CD4-positive, alpha-beta T cell treated with Interleukin-6 for 4 hours (primary cell): ENCODE data around the gene SLC7A14.

Experiments
- DNase-seq: peaks from one replicate; pipeline ENCODE4 v3.0.0-alpha.2; 2020; ENCODE audit warnings: mixed read lengths

SLC7A14 gene

DNA sequence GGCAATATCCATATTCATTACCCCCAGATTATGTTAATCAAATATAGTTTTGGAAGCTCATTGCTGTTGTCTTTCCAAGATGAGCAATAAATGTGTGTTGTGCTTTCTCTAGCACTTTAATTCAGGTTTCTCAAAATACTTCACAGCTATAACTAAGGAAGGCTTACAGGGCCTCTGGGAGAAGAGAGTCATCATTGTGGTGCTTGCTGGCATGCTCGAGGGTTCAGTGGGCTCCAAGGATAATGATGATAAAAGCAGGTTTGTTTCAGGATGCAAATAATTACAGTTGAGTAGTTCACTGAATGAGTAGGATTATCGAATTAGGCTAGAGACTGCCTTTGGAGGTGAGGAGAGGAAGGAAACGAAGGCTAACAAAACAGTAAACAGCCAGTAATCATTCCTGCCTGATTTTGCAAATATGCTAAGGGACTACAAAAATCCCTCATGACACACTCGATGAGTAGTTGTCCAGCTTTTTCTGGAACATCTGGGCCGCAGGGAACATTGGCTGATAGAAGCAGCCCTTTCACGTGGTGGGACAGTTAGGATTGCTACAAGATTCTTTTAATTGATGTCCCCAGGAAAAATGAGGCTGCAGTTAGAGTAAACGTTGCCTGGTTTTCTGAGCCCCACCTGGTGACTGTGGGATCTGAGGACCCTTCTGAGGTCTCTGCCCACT is 54.1 kb downstream of the SLC7A14 start:
- no peak for DNase-seq

- DNase-seq = no peak
These were observed 54.8 kb downstream of the SLC7A14 start for GRCh38 chr3:170531054-170531453.

DNA sequence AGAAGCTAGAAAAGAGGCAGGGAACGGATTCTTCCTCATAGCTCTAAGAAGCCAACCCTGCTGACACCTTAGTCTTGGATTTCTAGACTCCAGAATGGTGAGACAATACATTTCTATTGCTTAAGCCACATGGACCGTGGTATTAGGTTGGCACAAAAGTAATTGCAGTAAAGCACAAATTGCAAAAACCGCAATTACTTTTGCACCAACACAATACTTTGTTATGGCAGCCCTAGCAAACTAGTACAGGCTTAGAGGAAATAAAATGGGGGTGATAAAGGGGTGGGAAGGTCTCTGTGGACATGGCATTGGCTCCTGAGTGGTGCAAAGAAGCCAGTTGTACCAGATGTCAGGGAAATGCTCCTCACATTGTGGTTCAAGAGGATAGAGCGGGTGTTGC is 56.0 kb downstream of the SLC7A14 start:
- no peak for DNase-seq

DNA sequence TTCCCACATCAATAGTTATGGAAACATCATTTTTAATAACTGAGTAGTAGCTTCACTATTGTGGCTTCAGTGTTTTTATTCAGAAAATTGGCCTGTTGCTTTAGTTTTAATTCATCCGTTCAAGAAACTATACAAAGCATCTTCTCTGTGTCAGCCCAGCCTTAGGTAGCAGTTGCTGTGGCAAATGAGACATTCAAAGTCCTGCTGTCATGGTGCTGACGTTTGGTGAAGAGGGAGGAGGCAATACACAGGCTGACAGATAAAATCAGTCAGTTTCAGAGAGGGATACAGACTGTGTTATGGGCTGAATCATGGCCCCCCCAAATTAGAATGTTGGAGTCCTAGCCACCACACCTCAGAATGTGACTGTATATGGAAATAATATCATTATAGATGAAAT is 56.5 kb downstream of the SLC7A14 start:
- no peak for DNase-seq

DNA sequence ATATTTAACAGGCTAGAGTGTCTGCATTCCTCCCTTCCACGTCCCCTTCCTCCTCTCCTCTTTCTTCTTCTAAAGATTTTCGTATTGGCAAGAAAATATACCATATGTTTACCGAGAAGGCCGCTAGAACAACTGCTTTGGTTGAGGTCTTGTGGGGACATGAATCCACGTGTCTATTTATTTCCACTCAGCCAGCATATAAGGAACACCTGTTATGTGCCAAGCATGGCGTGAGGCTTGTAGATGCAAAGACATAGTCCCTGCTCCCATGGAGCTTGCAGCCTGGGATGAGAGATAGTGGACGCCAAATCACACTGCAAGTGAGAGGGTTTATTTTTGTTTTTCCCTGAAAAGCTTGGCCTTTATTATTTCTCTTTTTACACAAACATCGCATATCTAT is 57.1 kb downstream of the SLC7A14 start:
- no peak for DNase-seq

GRCh38 chr3:170524073-170524472 is 61.8 kb downstream of the SLC7A14 start:
- DNase-seq = no peak

GRCh38 chr3:170523248-170523647 is 62.6 kb downstream of the SLC7A14 start:
- DNase-seq = no peak

GRCh38 chr3:170522201-170522600 is 63.7 kb downstream of the SLC7A14 start:
- no peak for DNase-seq

- DNase-seq = no peak
These were observed 64.9 kb downstream of the SLC7A14 start for GRCh38 chr3:170520996-170521395.

GRCh38 chr3:170517242-170517945 is 68.5 kb downstream of the SLC7A14 start:
- DNase-seq = no peak

DNA sequence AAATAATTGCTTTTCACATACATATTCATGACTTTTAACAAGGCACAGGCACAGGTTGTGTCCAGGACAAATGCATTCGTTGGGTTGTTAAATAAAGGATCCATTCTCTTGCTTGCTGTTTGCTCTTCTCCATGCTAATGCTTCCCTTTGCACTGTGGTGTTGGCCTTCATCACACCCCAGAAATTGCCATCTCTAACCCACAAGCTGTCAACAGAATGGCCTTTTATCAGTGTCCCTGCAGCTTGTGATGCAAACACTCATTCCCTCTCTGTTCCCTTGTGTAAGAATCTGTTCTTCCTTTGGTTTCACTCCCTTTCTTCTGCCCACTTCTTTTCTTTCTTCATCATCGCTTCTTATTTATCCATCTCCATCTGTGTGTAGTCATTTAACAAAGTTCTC is 72.2 kb downstream of the SLC7A14 start:
- DNase-seq = no peak

DNA sequence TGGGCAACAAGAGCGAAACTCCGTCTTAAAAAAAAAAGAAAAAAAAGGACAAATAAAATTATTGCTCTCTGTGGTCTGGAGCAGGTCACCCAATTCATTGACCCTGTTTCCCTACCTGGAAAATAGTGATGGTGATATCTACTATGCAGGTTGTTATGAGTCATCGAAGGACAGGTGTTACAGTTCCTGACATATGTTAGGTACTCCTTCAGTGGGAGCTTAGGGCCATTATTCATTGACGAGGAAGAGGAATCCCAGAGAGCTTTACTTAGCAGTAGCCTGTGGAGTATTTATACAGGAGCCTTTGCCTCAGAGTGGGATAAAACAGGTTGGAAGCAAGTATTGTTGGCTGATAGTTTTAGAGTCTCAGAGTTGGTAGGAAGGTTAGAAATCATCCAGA is 74.5 kb downstream of the SLC7A14 start:
- DNase-seq = no peak

DNA sequence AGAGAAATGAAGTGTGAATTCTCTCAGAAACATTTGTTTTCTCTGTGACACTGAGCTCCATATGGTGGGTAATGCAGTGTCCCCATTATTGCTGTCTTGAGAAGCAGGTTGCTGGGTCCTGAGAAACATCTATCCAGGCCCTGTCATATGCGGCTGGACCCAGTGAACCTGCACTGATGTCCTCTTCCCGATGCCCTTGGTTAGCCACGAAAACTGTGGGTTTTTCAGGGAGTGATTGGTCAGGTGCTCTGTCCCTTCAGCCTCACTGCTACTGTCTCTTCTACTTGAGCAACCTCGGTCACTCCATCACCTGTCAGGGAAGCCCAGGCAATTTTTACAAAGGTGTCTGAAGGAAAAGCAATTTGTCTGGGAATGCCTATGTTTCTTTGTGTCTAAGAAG is 77.0 kb downstream of the SLC7A14 start:
- DNase-seq = no peak

GRCh38 chr3:170508291-170508690 is 77.6 kb downstream of the SLC7A14 start:
- DNase-seq = no peak

DNA sequence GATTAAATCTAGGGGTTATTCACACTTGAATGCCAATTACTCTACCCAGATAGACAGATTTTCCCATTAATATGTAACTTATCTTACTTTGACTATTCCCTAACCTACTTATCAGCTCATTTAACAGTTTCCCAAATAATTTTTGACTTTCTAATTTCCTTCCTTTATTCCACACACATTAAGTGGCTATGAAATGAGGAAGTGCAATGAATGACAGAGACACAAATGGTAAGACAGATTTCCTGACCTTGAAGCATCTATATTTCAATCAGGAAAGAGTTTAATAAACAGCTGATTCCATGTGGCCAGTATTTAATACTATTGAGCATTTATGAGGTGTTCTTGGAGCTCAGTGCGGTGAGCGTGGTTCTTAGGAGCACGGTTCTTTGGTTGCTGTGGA is 78.8 kb downstream of the SLC7A14 start:
- no peak for DNase-seq

DNA sequence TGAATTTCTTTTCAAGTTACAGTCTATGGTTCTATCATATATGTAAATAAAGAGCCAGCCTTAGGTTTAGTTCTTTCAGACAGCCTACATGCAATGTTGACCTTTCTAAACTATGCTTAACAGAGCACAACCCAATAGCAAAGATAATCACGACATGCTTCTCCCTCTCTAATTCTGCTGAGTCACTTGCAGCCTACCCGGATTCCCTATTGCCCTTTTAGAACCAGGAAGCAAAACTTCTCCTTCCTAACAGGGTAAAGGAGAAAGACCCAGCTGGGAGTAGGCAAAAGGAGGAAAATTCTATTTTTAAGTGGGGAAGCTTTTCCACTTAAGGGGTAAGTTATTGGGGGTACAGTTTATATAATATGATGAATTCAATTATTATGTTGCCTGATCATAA is 79.3 kb downstream of the SLC7A14 start:
- no peak for DNase-seq

GRCh38 chr3:170502297-170502696 is 83.6 kb downstream of the SLC7A14 start:
- DNase-seq = no peak

- no peak for DNase-seq
These were observed 84.9 kb downstream of the SLC7A14 start for GRCh38 chr3:170500995-170501394.

GRCh38 chr3:170500462-170500861 is 85.4 kb downstream of the SLC7A14 start:
- no peak for DNase-seq

- DNase-seq = peak; percentile 11
These were observed 86.2 kb downstream of the SLC7A14 start for GRCh38 chr3:170499562-170500156.

DNA sequence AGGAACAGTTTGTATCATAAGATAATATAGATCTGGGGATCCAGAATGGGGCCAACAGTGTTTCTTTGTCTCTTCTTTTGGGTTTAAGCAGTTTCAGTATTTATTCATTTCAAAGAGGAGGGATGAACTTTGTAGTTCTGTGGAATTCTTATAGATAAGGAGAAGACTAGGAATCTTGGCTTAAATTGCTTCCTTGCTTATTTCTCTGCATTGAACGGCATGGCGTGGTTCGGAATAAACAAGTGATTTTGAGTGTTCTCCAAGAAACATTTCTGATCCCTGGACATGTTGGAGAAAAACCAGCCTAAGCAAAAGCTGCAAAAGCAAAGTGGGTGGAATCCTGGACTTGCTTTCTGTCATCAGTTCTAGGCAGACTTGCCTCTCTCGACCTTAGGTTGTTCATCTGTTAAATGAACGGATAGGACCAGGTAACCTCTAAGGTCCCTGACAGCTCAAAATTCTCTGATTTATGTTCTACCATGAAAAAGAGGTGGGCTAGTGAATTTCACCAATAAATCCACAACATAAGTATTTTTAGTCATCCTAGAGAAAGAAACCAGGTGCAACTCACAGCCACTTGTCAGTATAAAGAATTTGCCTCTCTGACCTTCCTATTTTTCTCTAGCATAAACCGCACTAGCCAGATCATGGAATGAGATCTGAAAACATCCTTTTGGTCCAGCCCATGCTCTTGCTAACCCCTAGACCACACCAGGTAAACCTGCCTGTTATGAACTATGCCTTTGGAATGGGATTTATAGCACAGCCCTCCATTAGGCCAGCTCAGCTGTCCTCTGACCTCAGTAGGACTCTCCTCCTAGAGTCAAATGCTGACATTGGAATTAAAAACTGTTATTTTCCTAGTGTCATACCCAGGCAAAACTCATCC is 88.4 kb downstream of the SLC7A14 start:
- no peak for DNase-seq

DNA sequence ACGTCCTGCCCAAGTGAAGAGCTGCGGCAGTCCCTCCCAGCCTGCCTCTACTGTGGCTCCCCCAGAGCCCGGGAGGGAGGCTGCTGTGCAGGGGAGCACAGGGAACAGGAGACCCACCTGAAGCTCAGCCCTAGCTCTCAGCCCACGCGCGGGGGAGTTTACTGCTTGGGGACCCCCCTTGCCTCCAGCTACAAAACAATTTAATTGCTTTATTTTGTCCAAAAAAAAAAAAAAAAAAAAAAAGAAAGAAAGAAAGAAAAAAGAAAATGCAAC is 89.1 kb downstream of the SLC7A14 start:
- no peak for DNase-seq

- no peak for DNase-seq
These were observed 89.6 kb downstream of the SLC7A14 start for GRCh38 chr3:170496026-170496867.
